NCI-H446 (cell line): ENCODE results near the gene HSPA12B.

Experiments used
- DNase-seq, 2 experiments: peaks; one replicate each; lab custom pipeline; 2025; lab: John Stamatoyannopoulos, UW

Gene HSPA12B

DNA sequence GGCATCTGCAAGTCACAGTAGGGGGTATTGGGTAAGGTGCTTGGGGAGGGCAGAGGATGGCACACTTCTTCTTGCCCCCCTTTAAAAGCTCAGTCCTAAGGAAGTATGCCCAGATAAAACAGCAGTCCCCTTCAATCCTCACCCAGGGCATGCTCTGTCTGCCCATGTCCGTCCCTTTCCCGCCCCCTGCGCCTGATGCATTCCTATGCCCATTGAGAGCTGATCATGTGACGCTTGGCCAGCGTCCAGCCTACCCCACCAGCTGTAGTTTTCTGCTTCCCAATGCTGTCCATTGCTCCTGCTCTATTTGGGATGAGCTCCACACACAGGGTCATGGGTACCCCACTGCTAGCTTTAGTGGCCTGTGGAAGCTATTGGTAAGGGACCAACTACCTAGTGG, 28.4 kb upstream of the HSPA12B start:
- DNase-seq = no peak

DNA sequence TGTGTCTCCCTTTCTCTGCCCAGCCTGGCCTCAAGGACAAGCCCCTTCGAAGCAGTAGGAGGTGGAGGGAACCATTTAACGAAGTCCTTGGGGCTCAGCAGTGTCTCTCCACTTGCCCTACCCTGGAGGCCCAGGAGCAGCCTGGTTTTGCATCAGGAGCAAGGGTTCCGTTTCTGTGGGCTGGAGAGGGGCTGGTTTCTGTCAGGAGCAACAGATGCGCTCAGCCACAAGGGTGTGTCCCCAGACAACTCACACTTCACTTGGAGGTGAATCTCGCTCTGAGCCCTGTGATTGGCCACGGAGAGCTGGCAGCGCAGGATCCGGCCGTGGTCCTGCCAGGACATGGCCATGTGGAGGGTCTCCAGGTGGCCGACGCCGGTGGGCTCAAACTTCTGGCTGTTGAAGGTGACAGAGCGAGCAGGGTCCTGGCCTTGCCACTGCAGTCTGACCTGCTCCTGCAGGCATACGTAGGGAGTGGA, 27.0 kb upstream of the HSPA12B start:
- DNase-seq = no peak

DNA sequence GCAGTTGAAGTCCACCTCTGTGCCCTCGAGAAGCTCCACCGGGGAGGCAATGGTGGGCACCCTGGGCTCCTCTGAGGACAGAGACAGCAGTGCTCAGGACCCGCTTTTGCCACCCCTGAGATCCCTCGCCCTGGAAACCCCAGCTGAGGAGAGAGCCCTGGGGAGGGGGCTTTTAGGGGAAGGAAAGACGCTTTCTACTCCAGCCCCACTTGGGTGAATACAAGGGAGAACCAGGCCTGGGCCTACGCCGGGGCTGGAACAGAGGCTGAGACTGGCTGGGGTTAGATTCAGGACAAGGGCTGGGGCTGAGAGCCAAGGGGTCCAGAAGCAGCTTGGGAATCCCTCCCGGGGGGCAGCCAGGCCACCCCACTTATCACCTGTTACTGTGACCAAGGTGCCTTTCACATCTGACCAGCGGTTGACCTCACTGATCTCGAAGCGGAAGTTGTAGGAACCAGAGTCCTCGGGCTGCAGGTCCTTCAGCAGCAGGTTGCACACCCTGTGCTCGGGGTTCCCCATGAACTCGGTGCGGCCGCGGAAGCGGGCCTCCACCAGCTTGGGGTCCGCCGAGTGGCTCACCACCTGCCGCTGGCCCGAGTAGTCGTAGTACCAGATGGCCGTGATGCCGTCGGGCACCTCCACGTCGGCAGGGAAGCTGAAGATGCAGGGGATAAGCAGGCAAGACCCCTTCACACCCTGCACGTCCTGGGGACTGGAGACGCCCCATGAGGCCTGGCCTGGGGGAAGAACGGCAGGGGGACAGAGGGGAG, 26.3 kb upstream of the HSPA12B start:
- no peak for DNase-seq

DNA sequence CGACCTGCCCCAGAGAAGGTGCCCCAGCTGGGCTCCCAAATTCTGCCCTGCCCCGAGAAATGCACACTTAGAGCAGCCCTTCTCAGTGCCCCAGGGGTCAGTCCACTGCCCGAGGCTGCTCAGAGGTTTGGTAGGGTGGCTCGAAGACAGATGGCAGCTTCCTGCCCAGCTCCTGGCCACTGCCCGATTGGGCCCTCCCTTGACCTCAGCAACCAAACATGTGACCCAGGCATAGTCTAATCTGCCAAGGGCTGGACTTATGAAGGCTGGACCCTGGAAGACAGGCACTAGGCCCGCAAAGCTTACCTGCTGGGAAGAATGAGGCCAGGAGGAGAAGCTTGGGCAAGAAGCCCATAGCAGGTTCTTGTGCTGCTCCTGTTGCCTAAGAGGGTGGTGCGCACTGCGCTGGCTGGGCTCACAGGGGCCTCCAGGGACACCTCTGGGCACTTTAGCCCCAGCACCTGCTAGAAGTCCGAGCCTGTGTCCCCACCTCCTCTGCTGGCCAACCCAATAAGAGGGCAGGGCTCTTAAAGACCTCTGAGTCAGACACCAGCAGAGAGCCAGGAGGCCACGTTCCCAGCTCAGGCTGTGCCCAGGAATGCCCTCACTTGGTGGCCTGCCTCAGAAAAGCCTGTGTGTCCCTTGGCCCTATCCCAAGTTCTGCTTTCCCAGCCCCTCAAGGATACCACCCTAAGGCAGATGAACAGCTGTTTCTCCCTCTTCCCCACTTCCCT, 25.5 kb upstream of the HSPA12B start:
- no peak for DNase-seq

DNA sequence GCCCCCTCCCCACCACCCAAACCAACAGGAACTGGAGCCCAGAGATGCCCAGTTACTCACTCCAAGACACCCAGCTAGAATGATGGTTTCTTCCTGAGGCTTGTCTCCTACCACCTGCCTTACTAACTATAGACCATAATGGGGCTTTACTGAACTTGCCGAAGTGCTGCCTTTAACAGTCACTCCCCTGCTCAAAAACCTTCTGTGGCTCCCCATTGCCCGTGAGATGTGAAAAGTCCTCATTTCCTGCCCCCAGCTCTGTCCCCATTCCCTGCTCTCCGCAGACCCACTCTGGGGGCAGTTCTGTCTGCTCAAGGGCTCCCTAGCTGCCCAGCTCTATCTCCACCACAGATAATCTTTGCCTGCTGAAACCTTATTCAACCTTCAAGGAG, 25.0 kb upstream of the HSPA12B start:
- no peak for DNase-seq

DNA sequence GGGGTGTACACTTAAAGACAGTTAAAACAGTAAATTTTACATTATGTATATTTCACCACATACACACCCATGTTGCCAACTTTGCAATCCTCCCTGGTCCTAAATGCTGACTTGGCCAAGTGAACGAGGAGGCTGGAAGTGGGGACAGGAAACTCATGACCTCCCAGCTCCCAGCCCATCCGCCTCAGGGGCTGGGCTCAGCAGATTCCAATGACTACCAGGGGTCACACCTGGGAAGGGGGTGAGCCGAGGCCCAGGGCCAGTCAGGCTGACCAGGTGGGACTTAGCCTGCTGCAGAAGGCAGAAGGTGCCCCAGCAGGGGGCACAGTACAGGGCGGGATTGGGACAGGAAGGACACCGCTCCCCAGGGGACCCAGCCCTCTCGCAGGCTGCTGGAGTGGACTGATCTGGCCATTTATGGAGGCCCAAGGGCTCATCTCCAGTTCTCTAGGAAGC, 22.4 kb upstream of the HSPA12B start:
- DNase-seq = no peak

DNA sequence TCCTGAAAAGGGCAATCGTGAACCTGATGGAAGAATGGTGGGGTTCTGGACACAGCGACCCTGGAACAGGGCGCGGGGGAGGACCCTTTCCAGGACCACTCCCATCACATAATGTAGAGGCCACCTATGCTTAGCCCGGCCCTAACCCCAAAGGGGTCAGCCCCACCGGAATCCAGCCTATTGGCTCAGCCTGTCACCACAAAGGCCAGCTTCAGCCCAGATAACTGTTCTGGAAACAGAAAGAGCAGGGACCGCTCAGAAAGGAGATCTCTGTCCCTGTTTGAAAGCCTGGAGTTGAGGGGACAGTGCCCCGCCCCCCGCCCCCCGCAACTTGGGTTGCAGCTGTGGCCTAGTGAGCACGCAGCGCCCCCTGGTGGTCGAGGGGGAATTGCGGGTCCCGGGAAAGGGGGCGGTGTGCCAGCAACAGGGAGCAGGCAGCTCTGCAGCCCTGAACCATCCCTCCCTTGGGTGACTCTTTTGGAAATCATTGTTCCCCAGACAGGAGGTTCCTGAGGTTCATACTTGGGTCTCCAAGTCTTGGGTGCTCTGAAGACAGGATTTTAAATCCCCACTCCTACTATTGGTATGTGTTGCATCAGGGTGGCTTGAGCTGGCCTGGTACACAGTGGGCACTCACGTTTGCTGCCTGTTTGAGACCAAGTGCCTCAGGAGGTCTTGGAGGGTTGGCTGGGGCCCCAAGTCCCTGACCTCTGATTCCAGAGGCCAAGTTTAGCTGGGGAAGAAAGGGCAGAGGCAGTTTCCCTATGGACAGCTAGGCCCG, 21.6 kb upstream of the HSPA12B start:
- DNase-seq = peak in 1 of 2 experiments; percentile 50

DNA sequence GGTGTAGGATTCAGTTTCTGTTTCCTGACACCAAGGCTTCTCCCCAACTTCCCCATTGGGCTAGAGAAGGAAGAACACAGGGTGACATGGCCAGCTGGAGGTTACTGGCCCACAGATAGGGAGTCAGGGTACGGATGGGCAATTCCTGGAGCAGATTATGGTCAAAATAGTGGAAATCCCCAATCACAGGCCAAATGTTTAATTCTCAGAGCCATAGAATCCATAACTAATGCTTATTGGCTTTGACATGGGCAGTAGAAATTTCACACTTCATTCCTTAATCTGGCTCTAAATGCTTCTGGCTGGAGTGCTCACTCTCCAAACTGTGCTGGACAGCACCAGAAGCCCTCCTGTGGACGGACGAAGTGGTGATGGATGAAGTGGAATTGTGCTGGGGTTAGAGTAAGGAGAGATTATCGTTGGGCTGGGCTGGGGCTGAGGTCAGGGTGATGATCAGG, 21.0 kb upstream of the HSPA12B start:
- DNase-seq = no peak

DNA sequence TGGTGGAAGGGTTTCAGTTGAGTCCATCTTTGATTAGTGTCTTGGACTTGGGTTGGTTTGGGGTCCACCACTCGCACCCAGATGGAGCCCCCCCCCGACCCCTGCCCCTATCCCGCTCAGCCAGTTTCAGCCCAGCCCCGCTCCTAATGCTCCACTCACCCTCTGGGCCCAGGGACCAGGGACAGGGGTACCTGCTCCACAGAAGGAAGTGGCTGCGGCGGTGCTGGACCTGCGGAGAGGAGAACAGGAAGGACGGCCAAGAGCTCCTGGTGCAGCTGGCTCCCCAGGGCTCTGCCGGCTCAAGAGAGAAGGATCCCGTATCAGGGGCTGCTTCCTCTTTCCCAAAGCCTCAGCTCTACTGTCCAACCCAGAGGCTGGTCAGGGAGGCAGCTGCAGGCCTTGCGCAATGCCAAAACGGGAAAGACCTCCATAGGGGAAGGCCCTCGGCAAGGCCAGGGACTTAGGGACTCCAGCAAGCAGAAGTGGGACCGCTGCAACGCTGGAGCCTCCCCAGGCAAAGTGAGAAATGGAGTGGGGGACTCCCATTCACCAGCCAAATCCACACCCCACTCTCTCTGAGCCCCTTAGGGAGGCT, 20.1 kb upstream of the HSPA12B start, which contains the start of gene SIGLEC1:
TSS of gene SIGLEC1 (minus strand) at position 322 of the 595 bp plus-strand sequence. CDS start 5,472 bp downstream, outside the sequence.
- DNase-seq = no peak

DNA sequence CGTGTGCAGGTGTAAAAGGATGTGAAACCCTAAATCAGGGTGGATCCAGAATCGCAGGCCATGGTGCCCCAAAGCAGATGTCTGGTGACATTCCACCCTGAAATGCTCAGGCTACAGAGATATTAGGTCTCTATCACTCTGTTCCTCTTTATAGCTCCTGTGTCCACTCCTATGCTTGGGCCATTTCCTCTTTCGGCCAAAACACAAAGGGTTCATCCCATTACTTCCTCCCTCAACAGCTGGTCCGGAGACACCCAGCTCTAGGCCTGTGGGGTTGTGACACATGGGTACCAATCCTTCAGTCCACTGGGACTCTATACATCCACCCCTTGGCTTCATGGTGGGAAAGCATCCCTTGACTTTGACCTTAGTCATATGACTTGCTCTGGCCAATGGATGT, 18.4 kb upstream of the HSPA12B start:
- no peak for DNase-seq

DNA sequence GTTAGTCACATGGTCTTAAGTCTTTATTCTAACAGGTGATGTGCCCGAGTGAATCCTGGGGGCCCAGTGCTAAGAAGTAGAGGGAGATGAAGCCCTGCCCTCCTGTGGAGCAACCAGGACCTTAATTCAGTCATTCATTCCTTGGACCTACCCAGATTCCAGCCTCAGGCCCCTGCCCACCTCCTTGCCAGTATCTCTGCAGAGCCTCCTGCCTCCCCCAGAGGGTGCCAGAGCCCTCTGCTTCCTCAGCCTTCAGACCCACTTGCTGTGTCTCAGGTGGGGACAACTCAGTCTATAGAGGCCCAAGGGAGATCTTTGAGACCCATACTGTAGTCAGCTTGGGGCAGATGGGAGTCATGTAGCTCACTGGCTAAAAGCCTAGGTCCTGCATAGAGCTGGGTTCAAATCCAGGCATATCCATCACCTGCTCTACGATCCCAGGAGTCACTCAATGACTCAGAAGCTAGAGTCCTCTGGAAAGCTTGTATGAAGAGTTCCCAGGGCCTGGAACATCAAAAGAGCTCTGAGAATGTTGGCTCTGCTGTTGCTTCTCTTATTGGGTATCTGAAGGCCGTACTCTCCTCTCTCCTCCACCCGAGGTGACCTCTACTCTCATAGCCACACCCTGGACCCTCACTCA, 16.2 kb upstream of the HSPA12B start:
- peak; percentile 27 to 73 for DNase-seq

DNA sequence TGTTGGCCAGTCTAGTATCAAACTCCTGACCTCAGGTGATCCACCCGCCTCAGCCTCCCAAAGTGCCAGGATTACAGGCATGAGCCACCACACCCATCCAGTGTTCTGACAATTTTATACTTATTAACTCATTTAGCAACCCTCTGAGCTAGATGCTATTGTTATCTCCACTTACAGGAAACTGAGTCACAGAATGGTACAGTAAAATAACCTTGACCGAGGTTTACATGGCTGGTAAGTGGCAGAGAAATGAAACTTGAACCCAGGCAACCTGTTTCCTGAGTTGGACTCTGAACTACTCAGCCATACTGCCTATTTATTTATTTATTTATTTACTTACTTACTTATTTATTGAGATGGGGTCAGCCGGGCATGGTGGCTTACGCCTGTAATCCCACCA, 13.4 kb upstream of the HSPA12B start:
- no peak for DNase-seq

DNA sequence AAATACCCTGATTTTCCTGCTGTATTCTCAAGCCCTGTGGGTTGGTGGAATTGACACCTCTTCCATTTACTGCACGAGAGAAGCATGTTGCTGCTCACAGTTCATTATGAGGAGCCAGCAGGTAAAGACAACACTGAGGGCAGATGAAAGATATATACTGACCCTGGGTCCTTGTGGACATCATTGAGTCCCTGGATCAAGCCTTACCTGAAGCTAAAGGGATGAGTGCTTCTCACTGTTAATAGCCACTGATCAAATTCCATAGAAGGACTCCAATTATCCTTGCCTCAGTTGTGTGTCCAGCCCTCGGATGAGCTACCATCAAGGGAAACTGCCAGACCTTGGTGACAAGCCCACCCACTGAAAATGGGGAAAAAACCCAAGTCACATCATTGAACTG, 12.4 kb upstream of the HSPA12B start:
- no peak for DNase-seq

DNA sequence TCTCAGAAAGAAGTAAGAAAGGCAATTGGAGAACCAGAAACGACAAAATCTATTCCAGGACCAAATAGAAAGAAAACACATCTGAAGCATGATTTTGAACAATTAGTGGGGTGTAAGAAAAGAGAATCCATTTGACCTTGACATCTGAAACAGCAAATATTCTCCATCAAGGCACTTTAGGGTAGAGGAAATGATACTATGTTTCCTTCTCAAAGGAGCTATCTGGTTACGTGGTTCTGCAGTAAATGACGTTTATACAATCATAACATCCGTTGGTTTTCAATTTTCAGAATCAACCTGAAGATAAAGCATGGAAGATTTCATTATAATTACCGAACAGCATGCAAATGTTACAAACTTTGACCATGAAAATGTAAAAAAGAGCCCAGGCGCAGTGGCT, 11.9 kb upstream of the HSPA12B start:
- no peak for DNase-seq

DNA sequence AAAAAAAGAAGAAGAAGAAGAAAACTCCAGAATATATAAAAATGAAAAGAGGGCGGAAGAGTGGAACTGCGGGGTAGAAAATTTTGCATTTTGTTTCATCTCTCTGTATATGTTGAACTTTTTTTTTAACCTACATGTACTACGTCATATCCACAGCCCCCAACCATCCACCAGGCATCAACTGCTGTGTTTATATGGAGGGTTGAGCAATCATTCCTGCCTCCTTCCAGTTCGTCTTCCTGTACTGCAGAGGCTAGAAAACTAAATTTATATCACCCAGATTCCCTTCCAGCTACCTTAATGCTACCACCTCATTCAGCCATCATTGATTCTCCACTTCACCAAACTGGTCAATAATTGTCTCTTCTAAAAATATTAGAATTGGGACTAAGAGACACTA, 10.6 kb upstream of the HSPA12B start:
- no peak for DNase-seq

DNA sequence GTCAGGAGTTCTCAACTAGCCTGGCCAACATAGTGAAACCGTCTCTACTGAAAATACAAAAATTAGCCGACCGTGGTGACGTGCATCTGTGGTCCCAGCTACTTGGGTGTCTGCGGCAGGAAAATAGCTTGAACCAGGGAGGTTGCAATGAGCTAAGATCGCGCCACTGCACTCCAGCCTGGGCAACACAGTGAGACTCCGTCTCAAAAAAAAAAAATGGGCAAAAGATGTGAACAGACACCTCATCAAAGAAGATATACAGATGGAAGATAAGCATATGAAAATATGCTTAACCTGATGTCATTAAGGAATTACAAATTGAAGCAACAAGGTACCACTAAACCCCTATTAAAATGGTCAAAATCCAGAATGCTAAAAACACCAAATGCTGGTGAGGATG, 9.2 kb upstream of the HSPA12B start:
- no peak for DNase-seq

DNA sequence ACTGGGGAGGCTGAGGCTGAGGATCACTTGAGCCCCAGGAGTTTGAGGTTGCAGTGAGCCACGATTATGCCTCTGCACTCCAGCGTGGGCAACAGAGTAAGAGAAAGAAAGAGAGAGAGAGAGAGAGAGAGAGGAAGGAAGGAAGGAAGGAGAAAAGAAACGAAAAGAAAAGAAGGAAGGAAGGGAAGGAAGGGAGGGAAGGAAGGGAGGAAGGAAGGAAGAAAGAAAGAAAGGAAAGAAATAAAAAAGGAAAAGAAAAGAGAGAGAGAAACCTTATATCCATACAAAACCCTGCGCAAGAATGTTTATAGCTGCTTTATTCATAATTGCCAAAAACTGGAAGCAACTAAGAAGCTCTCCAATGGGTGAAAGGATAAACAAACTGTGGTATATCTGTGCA, 8.1 kb upstream of the HSPA12B start:
- DNase-seq = no peak

DNA sequence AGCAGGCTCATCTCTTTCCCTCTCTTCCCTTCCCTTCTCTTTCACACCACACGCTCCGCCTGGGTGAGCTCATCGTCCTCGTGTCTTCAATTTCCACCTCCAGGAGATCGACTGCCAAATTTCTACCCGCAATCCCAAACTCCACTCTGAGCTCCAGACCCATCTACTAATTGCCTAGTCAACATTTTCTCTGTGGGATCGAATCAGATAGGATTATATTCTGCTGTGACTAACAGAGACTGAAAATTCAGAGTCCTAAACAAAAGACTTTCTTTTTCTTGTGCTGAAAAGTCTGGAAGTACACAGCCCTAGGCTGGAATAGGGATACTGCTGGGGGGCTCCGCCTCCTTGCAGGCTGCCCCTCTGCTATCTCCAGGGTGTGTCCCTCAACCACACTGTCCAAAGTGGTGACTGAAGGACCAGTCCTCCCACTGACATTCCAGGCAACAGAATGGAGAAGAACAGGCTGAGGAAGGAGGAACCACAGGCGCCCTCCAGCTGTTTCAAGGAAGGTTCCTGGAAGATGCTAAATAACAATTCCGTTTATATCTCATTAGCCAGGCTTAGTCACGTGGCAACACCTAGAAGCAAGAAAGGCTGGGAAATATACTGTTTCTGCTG, 5.0 kb upstream of the HSPA12B start:
- no peak for DNase-seq

DNA sequence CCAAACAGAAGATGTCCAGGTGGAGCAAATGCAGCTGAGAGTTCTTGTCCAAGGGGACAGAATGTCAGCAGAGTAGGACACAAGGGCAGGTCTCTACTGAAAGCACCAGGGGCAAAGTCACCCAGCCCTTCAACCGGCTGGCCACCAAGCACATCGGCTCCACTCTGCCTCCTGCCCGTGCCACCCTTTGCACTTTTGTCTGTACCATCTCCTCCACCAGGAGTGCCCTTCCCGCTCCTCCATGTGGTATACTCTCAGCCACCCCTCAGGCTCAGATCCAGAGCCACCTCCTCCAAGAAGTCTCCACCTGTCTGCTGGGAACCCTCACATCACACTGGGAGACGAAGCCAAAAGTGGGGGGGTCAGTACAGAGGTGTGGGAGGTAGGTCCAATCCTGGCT, 4.1 kb upstream of the HSPA12B start:
- no peak for DNase-seq

DNA sequence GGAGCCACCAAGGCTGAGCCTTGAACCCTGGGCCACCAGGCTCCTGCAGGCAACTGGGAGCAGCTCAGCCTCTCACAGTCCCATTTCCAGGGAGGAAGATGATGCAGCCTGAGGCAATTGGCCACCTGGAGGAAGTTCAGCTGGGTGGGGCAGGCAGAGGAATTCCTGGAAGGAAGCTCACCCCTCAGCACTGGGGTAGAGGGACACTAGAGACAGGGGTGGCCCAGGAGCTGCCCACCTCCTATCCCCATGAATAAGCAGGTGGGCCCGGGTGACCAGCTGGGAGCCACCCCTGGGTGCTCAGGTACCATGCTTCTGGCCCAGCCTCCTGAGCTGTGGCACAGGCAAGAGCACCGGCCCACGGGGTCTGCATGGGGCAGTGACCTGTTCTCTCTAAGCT, 3.6 kb upstream of the HSPA12B start:
- DNase-seq = no peak

DNA sequence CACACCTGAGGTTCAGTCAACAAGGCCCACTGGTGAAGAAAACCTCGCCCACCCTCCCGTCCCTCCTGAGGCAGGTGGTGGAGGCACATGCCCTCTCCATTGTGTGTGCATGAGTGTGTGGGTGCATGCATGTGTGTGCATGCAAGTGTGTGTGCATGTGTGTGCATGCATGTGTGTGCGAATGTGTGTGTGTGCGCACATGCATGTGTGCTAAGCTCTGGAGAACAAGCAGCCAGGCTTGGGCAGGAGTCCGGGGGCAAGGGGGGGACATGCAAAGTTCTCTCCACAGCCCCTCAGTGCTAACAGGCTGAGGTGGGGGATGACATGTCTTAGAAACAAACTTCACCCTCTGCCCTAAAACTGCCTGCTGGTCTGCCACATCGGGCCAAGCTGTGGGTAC, 3.1 kb upstream of the HSPA12B start:
- no peak for DNase-seq
